ENCODE results near the gene RNF182. TPM values are rescaled to one million over a fixed set of nuclear protein-coding genes. Genes with fewer than 3 reads are reported as not detected.

The RNF182 gene
- total and polyA plus RNA-seq, 2 donors (not counting 3 experiments of a cell fraction or from before 2014, with no cell fraction given): 0.43 to 0.93 TPM

GRCh38 chr6:13978102-13978640, 53.4 kb downstream of the RNF182 start:
- no peaks in the 10 kb centered on the region for H4K20me1 ChIP-seq (replicated peaks; ENCODE audit: control insufficient read depth, extremely low read depth, insufficient read depth, low read length)
- no peak overlapping the region for H3K27ac ChIP-seq (ENCODE audit: insufficient read depth, low read depth, low read length)
- no peaks in the 10 kb centered on the region for H3K9me1 ChIP-seq (replicated peaks; ENCODE audit: control insufficient read depth, extremely low read depth, insufficient read depth, low read length)
- BruUV-seq (replicated peaks): no TSS peak
- FAIRE-seq (no peak), DNase-seq (ENCODE audit: low read depth, low spot score) (no peak)
- H3K4me1 ChIP-seq (ENCODE audit: control insufficient read depth, extremely low read depth, insufficient read depth, low read length): no peaks in the 10 kb centered on the region
- no peak overlapping the region for H3K4me3 ChIP-seq (replicated peaks in 1 of 3; ENCODE audit: insufficient read depth in 1 of 3, low read depth in 1 of 3, low read length in 3 of 3)
- TF ChIP-seq EZH2 (IDR thresholded peaks at IDR 0.05; ENCODE audit: borderline replicate concordance, low read depth, low read length, severe bottlenecking) (no peak), MYC (IDR thresholded peaks at IDR 0.05; ENCODE audit: low read depth, low read length) (no peak), POLR2AphosphoS5 (IDR thresholded peaks at IDR 0.05; ENCODE audit: insufficient read depth, low read depth, low read length) (no peak), GATA2 (IDR thresholded peaks at IDR 0.05; ENCODE audit: insufficient read depth, insufficient read length, low read depth, low read length) (no peak), CTCF (IDR thresholded peaks at IDR 0.05; ENCODE audit: extremely low read depth in 1 of 2, insufficient read depth in 1 of 2, low read depth in 1 of 2, low read length in 2 of 2) (no peak), FOS (IDR thresholded peaks at IDR 0.05; ENCODE audit: borderline replicate concordance, insufficient read depth, low read length) (no peak), MAX (IDR thresholded peaks at IDR 0.05; ENCODE audit: insufficient read depth, insufficient read length) (no peak), POLR2A (IDR thresholded peaks at IDR 0.05; ENCODE audit: low read depth, low read length) (no peak), JUN (IDR thresholded peaks at IDR 0.05; ENCODE audit: borderline replicate concordance, insufficient read depth, insufficient read length, low read depth) (no peak)
- intact Hi-C loops (cut with micrococcal nuclease): no loop called here
- no peak overlapping the region for H3K4me2 ChIP-seq (ENCODE audit: insufficient read depth, low read length)
- CTCF ChIA-PET: no interaction called here
- H3K9me3 ChIP-seq (replicated peaks; ENCODE audit: control insufficient read depth, insufficient read depth, low read length): no peaks in the 10 kb centered on the region
- H3K9ac ChIP-seq (replicated peaks; ENCODE audit: extremely low read depth, insufficient read depth, low read length): no peak overlapping the region
- H3K36me3 ChIP-seq (ENCODE audit: control insufficient read depth in 2 of 2, extremely low read depth in 1 of 2, insufficient read depth in 2 of 2, low read length in 2 of 2): no peaks in the 10 kb centered on the region
- H2AFZ ChIP-seq (ENCODE audit: low read depth, low read length): no peak overlapping the region
- dilution Hi-C loops (cut with MboI; ENCODE audit: extremely low pct_ligation_motif_present, low sequenced_read_pairs): no loop called here
- no peaks in the 10 kb centered on the region for H3K79me2 ChIP-seq (ENCODE audit: control insufficient read depth, insufficient read depth, low read length)
- POLR2A ChIA-PET: no interaction called here
- H3K27me3 ChIP-seq (ENCODE audit: control insufficient read depth in 2 of 2, insufficient read depth in 2 of 2, low read length in 2 of 2): no peaks in the 10 kb centered on the region

All from endothelial cell of umbilical vein (primary cell).